Body of pancreas (tissue), 4 donors: ENCODE measurements around the gene SNIP1. TPM values are rescaled to one million over a fixed set of nuclear protein-coding genes. Genes with fewer than 3 reads are reported as not detected.

Source experiments
- ATAC-seq: fragments of 150-250 bp; one replicate; pipeline ENCODE4 v1.9.1; 2016
- DNase-seq, 4 donors: peaks; one replicate each; pipeline ENCODE4 v3.0.0-alpha.2; 2019
- H3K27ac ChIP-seq, 4 donors: fragments of 200-600 bp; sonication (generic); 1 replicate in 3 of 4; 2 replicates in 1 of 4; pipeline versions ENCODE4 v1.5.1 to v1.6.1; 2016 to 2019; ENCODE audit warnings: mild to moderate bottlenecking in 1 of 4, mixed read lengths in 1 of 4, moderate library complexity in 1 of 4
- H3K27me3 ChIP-seq, 2 donors: fragments of 200-600 bp; sonication (generic); one replicate each; pipeline ENCODE4 v1.6.0; 2016; ENCODE audit warnings: mild to moderate bottlenecking in 1 of 2
- H3K36me3 ChIP-seq, 2 donors: fragments of 200-600 bp; sonication (generic); replicated peaks in 1 of 2; 2 replicates each; pipeline ENCODE4 v1.5.1; 2016; ENCODE audit warnings: low read depth in 2 of 2; ENCODE audit not compliant: insufficient read depth in 1 of 2
- H3K4me1 ChIP-seq: fragments of 200-600 bp; sonication (generic); one replicate; pipeline ENCODE4 v1.6.0; 2016
- H3K4me3 ChIP-seq, 2 donors: fragments of 200-600 bp; sonication (generic); 1 replicate in 1 of 2; 2 replicates in 1 of 2; pipeline ENCODE4 v1.5.1; 2016 to 2019
- H3K9me3 ChIP-seq, 3 donors: fragments of 200-600 bp; sonication (generic); 1 replicate in 2 of 3; 2 replicates in 1 of 3; pipeline ENCODE4 v1.5.1; 2016
- CTCF ChIP-seq, 7 experiments: fragments of 450-650 bp in 4 of 7; fragments of 200-600 bp in 3 of 7; sonication (generic) in 3 of 7; IDR thresholded peaks; one replicate each; pipeline ENCODE4 v1.5.1; 2016 to 2019; ENCODE audit warnings: antibody characterized with exemption in 7 of 7
- POLR2A ChIP-seq, 3 donors: fragments of 450-650 bp; IDR thresholded peaks; one replicate each; pipeline ENCODE4 v1.6.1; 2016; ENCODE audit warnings: antibody characterized with exemption in 3 of 3, mild to moderate bottlenecking in 2 of 3
- WGBS, 2 donors: methylation state at CpG; one replicate each; pipeline ENCODE4 v1.1.5; 2017; 5-methylcytosine and 5-hydroxymethylcytosine counted together
- intact Hi-C: fragments of 100-400 bp; cut with DNase I; formaldehyde crosslinking; loops from one replicate; pipeline ENCODE4 v1.15.1; 2023
- total RNA-seq, 2 donors: library from RNA; depleted of rRNA; stranded (reverse); fragments of >200 nt; gene quantifications; one replicate each; pipeline ENCODE4 v1.1.0, GENCODE V29; 2016

The SNIP1 gene
- total RNA-seq, 2 donors from 2014 or later = 7.0 to 33.9 TPM

- no peaks in the 10 kb centered on the region for H3K27me3 ChIP-seq
- H3K9me3 ChIP-seq = no peaks in the 10 kb centered on the region
- DNase-seq (no peak), ATAC-seq (no peak)
- intact Hi-C loops = no loop called here
- TF ChIP-seq POLR2A (IDR thresholded peaks at IDR 0.05) (no peak), CTCF (IDR thresholded peaks at IDR 0.05) (no peak)
- H3K27ac ChIP-seq = no peak overlapping the region
- no peaks in the 10 kb centered on the region for H3K36me3 ChIP-seq
- H3K4me3 ChIP-seq = no peak overlapping the region
- WGBS, 2 donors = 86 to 100% methylated on average over 1 of the region's 1 CpG
- H3K4me1 ChIP-seq = peaks cover 21% of the 10 kb centered on the region
These were observed 36.5 kb downstream of the SNIP1 start for GRCh38 chr1:37517569-37517968.

GRCh38 chr1:37515185-37516034 is 38.7 kb downstream of the SNIP1 start:
- DNase-seq (no peak), ATAC-seq (no peak)
- WGBS, 2 donors = 64 to 74% methylated on average over 18 of the region's 18 CpGs
- Histone ChIP-seq H3K4me1 (peaks cover 21% of the 10 kb centered on the region), H3K27ac (peak overlapping the region; percentile 72 to 99 (median 95)), H3K36me3 (peaks cover 0 to 1% of the 10 kb centered on the region in 2 donors), H3K27me3 (no peaks in the 10 kb centered on the region), H3K9me3 (no peaks in the 10 kb centered on the region), H3K4me3 (peak overlapping the region; percentile 98 to 99)
- intact Hi-C loops = no loop called here
- TF ChIP-seq POLR2A (IDR thresholded peaks at IDR 0.05) = no peak
- TF ChIP-seq CTCF (IDR thresholded peaks at IDR 0.05) = no peak

GRCh38 chr1:37514350-37515184 is 39.5 kb downstream of the SNIP1 start, which contains the start of gene MEAF6:
Gene MEAF6 (minus strand): TSS chr1:37514766. CDS start chr1:37514746, 20 bp downstream.
- Histone ChIP-seq H3K9me3 (no peaks in the 10 kb centered on the region), H3K4me1 (peaks cover 21% of the 10 kb centered on the region), H3K27ac (peak within 1 kb of the TSS; percentile 72 to 99 (median 95)), H3K36me3 (peaks cover 0 to 1% of the 10 kb centered on the region in 2 donors), H3K4me3 (peak within 1 kb of the TSS; percentile 98 to 99), H3K27me3 (no peaks in the 10 kb centered on the region)
- TF ChIP-seq POLR2A (IDR thresholded peaks at IDR 0.05) (peak; percentile 91 to 94 (median 93)), CTCF (IDR thresholded peaks at IDR 0.05) (peak; percentile 31 to 95 (median 78))
- ATAC-seq (peak; percentile 98), DNase-seq (peak; percentile 83 to 87 (median 84))
- WGBS, 2 donors = 0 to 1% methylated on average over 15 to 70 of the region's 100 CpGs
- intact Hi-C loops = no loop called here

GRCh38 chr1:37513795-37514349 is 40.2 kb downstream of the SNIP1 start:
- Histone ChIP-seq H3K36me3 (peaks cover 1 to 5% of the 10 kb centered on the region in 2 donors), H3K4me3 (peak overlapping the region; percentile 98 to 99), H3K4me1 (peaks cover 21% of the 10 kb centered on the region), H3K9me3 (no peaks in the 10 kb centered on the region), H3K27me3 (no peaks in the 10 kb centered on the region), H3K27ac (peak overlapping the region; percentile 72 to 99 (median 95))
- ATAC-seq (peak; percentile 21), DNase-seq (peak; percentile 39 to 57 (median 51))
- WGBS, 2 donors = 2 to 3% methylated on average over 14 to 26 of the region's 26 CpGs
- TF ChIP-seq POLR2A (IDR thresholded peaks at IDR 0.05) = no peak
- intact Hi-C loops = no loop called here

GRCh38 chr1:37509181-37509580 is 44.9 kb downstream of the SNIP1 start:
- no peak overlapping the region for H3K4me3 ChIP-seq
- peaks cover 12% of the 10 kb centered on the region for H3K4me1 ChIP-seq
- no peaks in the 10 kb centered on the region for H3K27me3 ChIP-seq
- intact Hi-C loops = no loop called here
- no peaks in the 10 kb centered on the region for H3K9me3 ChIP-seq
- TF ChIP-seq CTCF (IDR thresholded peaks at IDR 0.05) = no peak
- no peak for TF ChIP-seq POLR2A (IDR thresholded peaks at IDR 0.05)
- H3K36me3 ChIP-seq = peaks cover 4 to 8% of the 10 kb centered on the region in 2 donors
- H3K27ac ChIP-seq = no peak overlapping the region
- no peak for ATAC-seq
- no peak for DNase-seq
- WGBS, 2 donors = 82 to 93% methylated on average over 4 of the region's 4 CpGs
